ENCODE results near the gene LEMD2.

LEMD2 gene

DNA sequence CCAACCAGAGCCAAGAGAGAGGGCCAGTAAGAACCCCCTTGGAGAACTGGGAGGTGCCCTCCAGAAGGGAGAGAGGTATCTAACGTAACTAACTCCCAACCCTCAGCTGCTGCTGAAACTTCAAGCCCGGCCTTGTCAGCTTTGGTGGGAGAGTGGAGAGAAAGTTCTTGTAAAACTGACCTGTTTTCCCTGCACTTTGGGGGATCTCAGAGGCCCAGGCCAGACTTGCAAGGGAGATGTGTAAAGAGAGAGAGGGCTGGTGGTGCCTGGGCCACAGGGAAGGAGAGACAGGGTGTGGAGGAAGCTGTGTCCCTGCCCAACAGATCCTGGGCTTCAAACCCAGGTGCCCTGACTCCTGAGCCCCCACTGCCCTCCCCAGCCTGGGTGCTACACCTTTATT is 24.9 kb downstream of the LEMD2 start:
- no peak overlapping the region for H3K4me3 ChIP-seq (ENCODE audit: low read length)
- H3K27me3 ChIP-seq (ENCODE audit: control insufficient read depth, low read length) = 0 out of 2 replicates have a peak, but pooled peaks cover 4% of the 10 kb centered on the region
- H3K27ac ChIP-seq (ENCODE audit: low read depth, low read length) = no peak overlapping the region
- H3K36me3 ChIP-seq (ENCODE audit: control insufficient read depth, low read length) = no peaks in the 10 kb centered on the region
- H3K4me2 ChIP-seq (ENCODE audit: low read length) = no peak overlapping the region
- H3F3A ChIP-seq (ENCODE audit: control insufficient read depth, insufficient read depth) = no peaks in the 10 kb centered on the region
- H4K20me1 ChIP-seq (ENCODE audit: control insufficient read depth, insufficient read depth, low read depth, low read length) = no peaks in the 10 kb centered on the region
- peaks cover 10% of the 10 kb centered on the region for H3K4me1 ChIP-seq (ENCODE audit: control insufficient read depth, low read length)
- H3K9me3 ChIP-seq (ENCODE audit: control insufficient read depth, insufficient read depth, low read length) = no peaks in the 10 kb centered on the region
- no peaks in the 10 kb centered on the region for H3K9me2 ChIP-seq (replicated peaks; ENCODE audit: control insufficient read depth, low read length)
- no peak for TF ChIP-seq EZH2phosphoT487 (IDR thresholded peaks at IDR 0.05; ENCODE audit: borderline replicate concordance, low read length)
- TF ChIP-seq, protein P1, sequence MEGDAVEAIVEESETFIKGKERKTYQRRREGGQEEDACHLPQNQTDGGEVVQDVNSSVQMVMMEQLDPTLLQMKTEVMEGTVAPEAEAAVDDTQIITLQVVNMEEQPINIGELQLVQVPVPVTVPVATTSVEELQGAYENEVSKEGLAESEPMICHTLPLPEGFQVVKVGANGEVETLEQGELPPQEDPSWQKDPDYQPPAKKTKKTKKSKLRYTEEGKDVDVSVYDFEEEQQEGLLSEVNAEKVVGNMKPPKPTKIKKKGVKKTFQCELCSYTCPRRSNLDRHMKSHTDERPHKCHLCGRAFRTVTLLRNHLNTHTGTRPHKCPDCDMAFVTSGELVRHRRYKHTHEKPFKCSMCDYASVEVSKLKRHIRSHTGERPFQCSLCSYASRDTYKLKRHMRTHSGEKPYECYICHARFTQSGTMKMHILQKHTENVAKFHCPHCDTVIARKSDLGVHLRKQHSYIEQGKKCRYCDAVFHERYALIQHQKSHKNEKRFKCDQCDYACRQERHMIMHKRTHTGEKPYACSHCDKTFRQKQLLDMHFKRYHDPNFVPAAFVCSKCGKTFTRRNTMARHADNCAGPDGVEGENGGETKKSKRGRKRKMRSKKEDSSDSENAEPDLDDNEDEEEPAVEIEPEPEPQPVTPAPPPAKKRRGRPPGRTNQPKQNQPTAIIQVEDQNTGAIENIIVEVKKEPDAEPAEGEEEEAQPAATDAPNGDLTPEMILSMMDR (IDR thresholded peaks at IDR 0.05; ENCODE audit: low read depth, low read length, poor library complexity, severe bottlenecking) = no peak
- no peaks in the 10 kb centered on the region for H3K79me2 ChIP-seq (ENCODE audit: control insufficient read depth, low read length)

DNA sequence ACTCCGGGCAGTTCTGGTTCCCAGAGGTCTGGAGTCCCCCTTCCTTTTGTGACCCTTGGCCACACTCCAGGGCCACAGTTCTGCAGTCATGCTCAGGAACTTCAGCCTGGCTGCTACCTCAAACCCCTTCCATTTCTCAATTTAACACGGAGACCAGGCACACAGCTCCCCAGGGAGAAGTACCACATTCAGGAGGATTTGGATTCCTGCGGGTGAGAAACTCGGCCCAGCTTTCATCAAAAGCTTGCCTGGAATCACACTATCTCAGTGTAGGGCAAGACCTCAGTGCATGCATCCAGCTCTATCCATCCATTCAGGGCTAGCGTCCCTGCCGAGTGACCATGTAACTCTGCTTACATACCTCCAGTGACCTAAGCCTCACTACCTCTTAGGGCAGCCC is 25.4 kb downstream of the LEMD2 start:
- Histone ChIP-seq H4K20me1 (ENCODE audit: control insufficient read depth, insufficient read depth, low read depth, low read length) (no peaks in the 10 kb centered on the region), H3F3A (ENCODE audit: control insufficient read depth, insufficient read depth) (no peaks in the 10 kb centered on the region), H3K36me3 (ENCODE audit: control insufficient read depth, low read length) (no peaks in the 10 kb centered on the region), H3K27ac (ENCODE audit: low read depth, low read length) (no peak overlapping the region), H3K4me3 (ENCODE audit: low read length) (no peak overlapping the region), H3K9me3 (ENCODE audit: control insufficient read depth, insufficient read depth, low read length) (no peaks in the 10 kb centered on the region), H3K79me2 (ENCODE audit: control insufficient read depth, low read length) (no peaks in the 10 kb centered on the region), H3K27me3 (ENCODE audit: control insufficient read depth, low read length) (0 out of 2 replicates have a peak, but pooled peaks cover 4% of the 10 kb centered on the region), H3K4me2 (ENCODE audit: low read length) (no peak overlapping the region), H3K9me2 (replicated peaks; ENCODE audit: control insufficient read depth, low read length) (no peaks in the 10 kb centered on the region), H3K4me1 (ENCODE audit: control insufficient read depth, low read length) (peaks cover 7% of the 10 kb centered on the region)
- TF ChIP-seq, protein P1 (IDR thresholded peaks at IDR 0.05; ENCODE audit: low read depth, low read length, poor library complexity, severe bottlenecking) = no peak
- no peak for TF ChIP-seq EZH2phosphoT487 (IDR thresholded peaks at IDR 0.05; ENCODE audit: borderline replicate concordance, low read length)

- Histone ChIP-seq H3K27ac (ENCODE audit: low read depth, low read length) (no peak overlapping the region), H3K4me2 (ENCODE audit: low read length) (no peak overlapping the region)
Measured at GRCh38 chr6:33762713-33763112, 26.2 kb downstream of the LEMD2 start.

More at GRCh38 chr6:33762713-33763112, 26.2 kb downstream of the LEMD2 start:
- Histone ChIP-seq H3K4me3 (ENCODE audit: low read length) (no peak overlapping the region), H3K27me3 (ENCODE audit: control insufficient read depth, low read length) (0 out of 2 replicates have a peak, but pooled peaks cover 4% of the 10 kb centered on the region), H3K4me1 (ENCODE audit: control insufficient read depth, low read length) (peaks cover 7% of the 10 kb centered on the region), H3K79me2 (ENCODE audit: control insufficient read depth, low read length) (no peaks in the 10 kb centered on the region), H4K20me1 (ENCODE audit: control insufficient read depth, insufficient read depth, low read depth, low read length) (no peaks in the 10 kb centered on the region), H3F3A (ENCODE audit: control insufficient read depth, insufficient read depth) (no peaks in the 10 kb centered on the region), H3K9me3 (ENCODE audit: control insufficient read depth, insufficient read depth, low read length) (no peaks in the 10 kb centered on the region), H3K9me2 (replicated peaks; ENCODE audit: control insufficient read depth, low read length) (no peaks in the 10 kb centered on the region), H3K36me3 (ENCODE audit: control insufficient read depth, low read length) (no peaks in the 10 kb centered on the region)
- TF ChIP-seq, protein P1 (IDR thresholded peaks at IDR 0.05; ENCODE audit: low read depth, low read length, poor library complexity, severe bottlenecking) = no peak
- TF ChIP-seq EZH2phosphoT487 (IDR thresholded peaks at IDR 0.05; ENCODE audit: borderline replicate concordance, low read length) = no peak
